GM20000 (cell line): Measurements from ENCODE around the gene RAB31.

Experiments used
- DNase-seq: peaks from one replicate; pipeline ENCODE4 v3.0.0; 2012; ENCODE audit warnings: low spot score
- TF ChIP-seq, protein P1 (sequence below): IDR thresholded peaks from 2 replicates; pipeline ENCODE4 v1.5.1; 2012; ENCODE audit warnings: mild to moderate bottlenecking, control low read depth; ENCODE audit errors: extremely low read depth, missing control alignments

Gene RAB31

DNA sequence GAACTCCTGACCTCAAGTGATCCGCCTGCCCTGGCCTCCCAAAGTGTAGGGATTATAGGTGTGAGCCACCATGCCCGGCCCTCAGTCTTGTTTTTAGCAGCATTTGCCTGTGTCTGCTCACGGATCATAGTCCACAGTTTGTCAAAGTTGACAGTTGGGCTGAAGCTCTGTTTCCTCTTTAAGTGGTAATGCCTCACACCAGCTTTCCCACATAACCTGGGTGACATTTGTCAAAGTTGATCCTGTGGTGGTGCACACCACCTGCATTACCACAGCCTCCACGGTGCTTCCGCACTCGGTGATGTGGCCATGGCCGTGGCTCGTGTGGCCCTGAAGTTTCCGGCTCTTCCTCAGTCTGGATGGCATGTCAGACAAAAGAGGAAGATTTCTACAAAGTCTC, 27.1 kb downstream of the RAB31 start:
- TF ChIP-seq, protein P1, sequence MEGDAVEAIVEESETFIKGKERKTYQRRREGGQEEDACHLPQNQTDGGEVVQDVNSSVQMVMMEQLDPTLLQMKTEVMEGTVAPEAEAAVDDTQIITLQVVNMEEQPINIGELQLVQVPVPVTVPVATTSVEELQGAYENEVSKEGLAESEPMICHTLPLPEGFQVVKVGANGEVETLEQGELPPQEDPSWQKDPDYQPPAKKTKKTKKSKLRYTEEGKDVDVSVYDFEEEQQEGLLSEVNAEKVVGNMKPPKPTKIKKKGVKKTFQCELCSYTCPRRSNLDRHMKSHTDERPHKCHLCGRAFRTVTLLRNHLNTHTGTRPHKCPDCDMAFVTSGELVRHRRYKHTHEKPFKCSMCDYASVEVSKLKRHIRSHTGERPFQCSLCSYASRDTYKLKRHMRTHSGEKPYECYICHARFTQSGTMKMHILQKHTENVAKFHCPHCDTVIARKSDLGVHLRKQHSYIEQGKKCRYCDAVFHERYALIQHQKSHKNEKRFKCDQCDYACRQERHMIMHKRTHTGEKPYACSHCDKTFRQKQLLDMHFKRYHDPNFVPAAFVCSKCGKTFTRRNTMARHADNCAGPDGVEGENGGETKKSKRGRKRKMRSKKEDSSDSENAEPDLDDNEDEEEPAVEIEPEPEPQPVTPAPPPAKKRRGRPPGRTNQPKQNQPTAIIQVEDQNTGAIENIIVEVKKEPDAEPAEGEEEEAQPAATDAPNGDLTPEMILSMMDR: no peak
- no peak for DNase-seq

DNA sequence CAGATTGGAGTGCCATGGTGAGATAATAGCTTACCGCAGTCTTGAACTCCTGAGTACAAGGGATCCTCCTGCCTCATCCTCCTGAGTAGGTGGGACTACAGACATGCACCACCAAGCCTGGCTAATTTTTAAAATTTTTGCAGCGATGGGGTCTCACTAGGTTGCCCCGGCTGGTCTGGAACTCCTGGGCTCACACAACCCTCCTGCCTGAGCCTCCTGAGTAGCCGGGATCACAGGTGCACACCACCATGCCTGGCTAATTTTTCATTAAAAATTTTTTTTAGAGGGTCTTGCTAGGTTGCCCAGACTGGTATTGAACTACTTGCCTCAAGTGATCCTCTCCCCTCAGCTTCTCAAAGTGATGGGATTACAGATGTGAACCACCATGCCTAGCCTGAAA, 27.8 kb downstream of the RAB31 start:
- TF ChIP-seq, protein P1: no peak
- DNase-seq: no peak

DNA sequence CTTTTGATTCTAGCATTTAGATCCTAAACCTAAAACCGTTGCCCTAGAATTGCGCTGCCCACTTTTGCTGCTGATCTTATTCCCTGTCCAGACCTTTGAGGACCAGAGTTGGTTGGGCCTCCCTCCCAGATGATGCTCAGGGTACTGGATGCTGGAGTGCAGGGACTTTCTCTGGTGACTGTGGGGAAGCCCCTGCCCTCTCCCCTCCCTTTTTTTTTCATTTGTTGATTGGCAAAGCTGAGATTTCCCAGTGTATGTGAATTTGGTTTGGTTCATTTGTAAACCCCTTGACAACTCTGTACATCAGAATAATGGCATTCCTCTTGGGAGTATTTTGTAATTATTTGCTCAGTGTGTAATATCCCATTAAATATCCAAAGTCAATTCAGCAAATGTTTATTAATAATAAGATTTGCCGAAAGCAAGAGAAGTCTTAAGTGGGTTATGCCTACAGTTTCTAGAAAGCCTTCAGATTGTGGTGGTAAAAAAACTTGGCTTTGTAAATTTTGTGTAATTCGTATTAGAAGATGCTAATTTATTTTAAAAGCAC, 28.3 kb downstream of the RAB31 start:
- TF ChIP-seq, protein P1: no peak
- DNase-seq: no peak

- DNase-seq: no peak
- TF ChIP-seq, protein P1: no peak
These were observed 28.9 kb downstream of the RAB31 start for GRCh38 chr18:9737006-9737405.

GRCh38 chr18:9737472-9738121, 29.5 kb downstream of the RAB31 start:
- DNase-seq: no peak
- TF ChIP-seq, protein P1: no peak

GRCh38 chr18:9738266-9738969, 30.3 kb downstream of the RAB31 start:
- DNase-seq: no peak
- TF ChIP-seq, protein P1: no peak

GRCh38 chr18:9739516-9739915, 31.4 kb downstream of the RAB31 start:
- no peak for DNase-seq
- TF ChIP-seq, protein P1: no peak
